Activated effector memory CD4-positive, alpha-beta T cell treated with Interleukin-2 at 50 U/mL for 16 hours (primary cell): ENCODE data around the gene SRGAP2C.
"Not testable (repeated sequence)": the region's sequence is repeated elsewhere in the genome, so short reads cannot be mapped to it uniquely, and the experiment has no call there.

Source experiments
- DNase-seq: peaks from one replicate; pipeline ENCODE4 v3.0.0-alpha.2; 2020

SRGAP2C gene

GRCh38 chr1:121433517-121433916, 248.7 kb downstream of the SRGAP2C start:
- DNase-seq, result not testable (repeated sequence)

- DNase-seq, result not testable (repeated sequence)
These were observed 254.1 kb downstream of the SRGAP2C start for GRCh38 chr1:121438862-121439261.

- DNase-seq, result no peak
These were observed 256.2 kb downstream of the SRGAP2C start for GRCh38 chr1:121440993-121441392.
